HG03108 (cell line): ENCODE measurements around the gene SSRP1.
A peak's percentile ranks its signal among the peaks of the same experiment; 100 is the strongest.
"Not testable (repeated sequence)": the region's sequence is repeated elsewhere in the genome, so short reads cannot be mapped to it uniquely, and the experiment has no call there.

Experiments
- ATAC-seq: cut with Tn5 transposase; IDR thresholded peaks from one replicate; pipeline ENCODE4 v1.9.1; 2021; ENCODE audit warnings: moderate library complexity; ENCODE audit not compliant: unreplicated experiment

Gene SSRP1

DNA sequence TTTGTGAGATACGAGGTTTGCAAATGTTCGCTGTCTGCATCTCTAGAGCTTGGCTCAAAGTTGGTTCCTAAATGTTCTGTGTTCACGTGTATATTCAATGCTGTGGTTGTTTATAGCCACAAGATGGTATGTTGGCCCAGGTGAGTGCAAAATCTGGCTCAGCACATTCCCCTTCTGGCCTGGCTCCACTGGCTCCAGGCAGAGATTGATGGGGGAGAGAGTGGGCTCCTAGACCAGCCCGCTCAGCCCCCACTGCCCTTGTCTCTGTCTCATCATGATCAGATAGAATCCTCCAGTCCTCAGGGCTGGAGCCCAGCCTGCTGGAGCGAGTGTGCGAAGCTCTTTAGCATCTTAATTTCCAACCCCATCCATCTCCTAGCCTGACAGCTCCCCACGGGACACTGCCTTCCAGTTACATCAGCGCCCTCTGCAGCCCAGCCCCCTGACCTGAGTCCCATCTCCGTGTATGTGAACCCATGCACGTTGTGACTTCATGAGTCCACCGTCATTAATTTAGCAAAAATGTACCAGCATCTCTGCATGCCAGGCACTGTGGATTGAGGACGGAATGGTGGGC lies 4.4 kb upstream of the SSRP1 start:
- ATAC-seq = no peak

DNA sequence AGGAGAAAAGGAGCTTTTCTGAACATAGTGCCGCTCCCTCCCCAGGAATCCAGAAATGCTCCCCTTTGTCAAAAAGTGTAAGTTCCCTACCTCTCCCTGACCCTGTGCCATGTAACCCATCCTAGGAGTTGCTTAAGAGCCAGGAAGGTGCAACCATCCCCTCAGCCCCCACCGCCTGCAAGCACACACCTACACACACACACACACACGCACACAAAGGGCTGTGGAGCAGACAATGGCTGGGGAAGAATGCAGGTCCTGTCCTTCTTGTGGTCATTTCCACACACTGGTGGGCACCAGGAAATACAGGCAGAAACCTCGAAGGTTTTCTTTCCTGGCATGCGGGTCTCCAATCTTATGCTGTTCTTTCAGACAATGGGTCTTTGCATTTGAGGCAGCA lies 3.6 kb upstream of the SSRP1 start:
- ATAC-seq = no peak

DNA sequence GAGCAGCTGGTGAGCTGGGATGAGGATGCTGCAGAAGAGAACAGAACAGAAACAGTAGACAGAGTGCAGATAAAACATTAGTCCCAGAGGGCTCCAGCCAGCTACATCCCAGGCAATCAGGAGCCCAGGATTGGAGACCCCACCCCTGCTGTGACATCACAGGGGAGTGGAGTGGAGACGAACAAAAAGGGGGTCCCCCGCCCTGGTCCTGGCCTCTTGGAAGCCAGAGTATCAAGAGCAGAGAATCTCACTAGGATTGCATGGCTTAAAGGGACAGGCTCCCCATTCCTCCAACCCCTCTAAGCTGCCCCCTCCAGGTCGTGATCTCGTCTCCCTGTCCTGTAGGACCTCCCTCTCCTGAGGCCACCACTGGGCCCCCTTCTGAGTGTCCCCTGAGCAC lies 2.5 kb upstream of the SSRP1 start, which contains the start of gene P2RX3:
P2RX3 (plus strand) TSS at position 211 of the 400 bp plus-strand sequence. CDS start 199 bp downstream, outside the sequence.
- no peak for ATAC-seq

DNA sequence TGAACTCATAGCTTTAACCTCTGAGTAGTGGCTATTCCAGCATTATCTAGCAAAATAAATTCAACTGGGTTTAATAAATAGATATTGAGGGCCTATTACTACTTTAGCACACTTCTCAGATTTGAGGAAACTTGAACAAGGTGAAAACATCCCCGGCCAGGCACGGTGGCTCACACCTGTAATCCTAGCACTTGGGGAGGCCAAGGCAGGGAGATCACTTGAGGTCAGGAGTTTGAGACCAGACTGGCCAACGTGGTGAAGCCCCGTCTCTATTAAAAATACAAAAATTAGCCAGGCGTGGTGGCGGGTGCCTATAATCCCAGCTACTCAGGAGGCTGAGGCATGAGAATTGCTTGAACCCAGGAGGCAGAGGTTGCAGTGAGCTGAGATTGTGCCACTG lies 1.2 kb upstream of the SSRP1 start:
- ATAC-seq = not testable (repeated sequence)

GRCh38 chr11:57336111-57336666 lies 497 bp upstream of the SSRP1 start:
- peak; percentile 2 for ATAC-seq

DNA sequence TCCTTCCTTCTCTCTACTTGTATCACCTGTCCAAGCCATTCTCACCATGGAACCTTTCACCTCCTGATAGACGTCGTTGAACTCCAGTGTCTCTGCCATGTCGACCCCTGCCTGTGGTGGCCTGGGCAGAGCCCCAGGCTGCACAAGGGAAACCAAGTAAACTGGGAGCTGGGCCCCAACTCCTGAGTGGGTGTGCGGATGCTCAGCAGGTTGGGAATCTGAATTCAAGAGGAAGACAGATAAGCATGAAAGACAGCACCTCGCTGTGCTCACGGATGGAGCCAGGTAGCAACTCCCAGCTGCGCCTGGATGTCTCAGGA lies 709 bp downstream of the SSRP1 start:
- ATAC-seq = no peak

DNA sequence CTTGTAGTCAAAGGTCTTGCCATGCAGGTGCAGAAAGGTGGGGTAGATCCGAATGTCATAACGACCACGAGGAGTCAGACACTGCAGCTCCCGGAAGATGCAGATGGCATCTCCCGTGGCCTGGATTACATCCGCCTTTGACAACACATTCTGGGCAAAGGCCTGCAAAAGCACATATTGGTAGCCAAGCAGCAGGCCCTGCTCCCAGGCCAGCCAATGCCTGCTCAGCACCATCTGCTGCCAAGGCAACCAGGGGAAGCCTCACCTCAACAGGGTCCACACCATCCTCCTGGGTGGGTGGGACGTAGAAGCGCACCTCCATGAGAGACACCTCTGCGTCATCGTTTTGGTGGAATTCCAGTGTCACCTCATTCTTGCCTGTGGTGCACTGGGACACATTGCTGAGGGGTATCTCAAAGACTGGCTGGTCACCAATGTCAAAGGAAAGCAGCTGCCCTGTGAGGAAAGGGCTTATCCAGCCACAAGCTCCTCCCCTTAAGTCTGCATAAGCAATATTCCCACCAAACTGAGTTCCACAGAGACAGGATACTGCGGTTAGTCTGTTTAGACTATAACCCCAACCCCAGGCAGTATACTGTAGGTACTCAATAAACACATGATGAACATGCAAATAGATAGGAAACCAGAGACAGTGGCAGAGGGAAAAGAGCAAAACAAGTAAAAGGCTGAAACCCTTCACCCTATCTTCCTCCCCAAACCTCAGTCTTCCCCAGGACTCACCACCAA lies 2.8 kb downstream of the SSRP1 start:
- ATAC-seq = no peak

DNA sequence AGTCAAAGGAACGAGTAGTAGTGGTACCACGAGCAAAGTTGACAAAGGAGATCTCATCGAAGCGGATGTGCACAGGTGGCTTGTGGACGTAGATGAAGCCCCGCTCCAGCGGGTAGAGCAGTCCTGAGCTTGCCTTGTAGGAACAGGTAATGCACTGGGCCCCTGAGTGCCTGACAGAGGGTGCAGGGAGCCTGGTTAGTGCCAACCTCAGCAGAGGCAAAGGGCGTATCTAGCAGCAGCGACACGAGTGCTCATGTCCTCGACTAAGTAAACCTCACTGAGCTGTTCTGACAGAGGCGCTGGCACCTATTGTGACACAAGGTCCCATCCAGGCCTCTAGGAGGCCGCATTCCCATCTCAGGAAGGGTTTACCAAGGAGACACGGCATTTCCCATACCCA lies 4.0 kb downstream of the SSRP1 start:
- ATAC-seq = no peak

GRCh38 chr11:57330029-57330428 lies 5.7 kb downstream of the SSRP1 start:
- no peak for ATAC-seq

DNA sequence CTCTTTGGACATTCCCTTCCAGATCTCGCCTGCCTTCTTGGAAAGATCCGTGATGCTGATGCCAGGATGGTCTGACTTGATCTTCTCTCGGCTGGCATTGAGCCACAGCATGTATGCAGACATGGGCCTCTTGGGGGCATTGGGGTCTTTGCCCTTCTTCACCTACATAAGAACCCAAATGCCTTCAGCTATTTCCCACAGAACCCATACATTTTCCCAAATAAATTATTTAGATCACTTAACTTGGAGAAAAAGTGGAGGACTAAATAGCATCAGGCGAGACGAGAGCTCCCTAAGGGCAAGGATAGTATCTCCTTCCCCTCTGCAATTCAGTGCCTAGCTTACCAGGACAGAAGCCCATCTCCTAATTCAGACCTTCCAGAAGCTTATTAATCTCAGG lies 8.0 kb downstream of the SSRP1 start:
- ATAC-seq = no peak

- ATAC-seq = no peak
These were observed 10.0 kb downstream of the SSRP1 start for GRCh38 chr11:57325735-57326048.

DNA sequence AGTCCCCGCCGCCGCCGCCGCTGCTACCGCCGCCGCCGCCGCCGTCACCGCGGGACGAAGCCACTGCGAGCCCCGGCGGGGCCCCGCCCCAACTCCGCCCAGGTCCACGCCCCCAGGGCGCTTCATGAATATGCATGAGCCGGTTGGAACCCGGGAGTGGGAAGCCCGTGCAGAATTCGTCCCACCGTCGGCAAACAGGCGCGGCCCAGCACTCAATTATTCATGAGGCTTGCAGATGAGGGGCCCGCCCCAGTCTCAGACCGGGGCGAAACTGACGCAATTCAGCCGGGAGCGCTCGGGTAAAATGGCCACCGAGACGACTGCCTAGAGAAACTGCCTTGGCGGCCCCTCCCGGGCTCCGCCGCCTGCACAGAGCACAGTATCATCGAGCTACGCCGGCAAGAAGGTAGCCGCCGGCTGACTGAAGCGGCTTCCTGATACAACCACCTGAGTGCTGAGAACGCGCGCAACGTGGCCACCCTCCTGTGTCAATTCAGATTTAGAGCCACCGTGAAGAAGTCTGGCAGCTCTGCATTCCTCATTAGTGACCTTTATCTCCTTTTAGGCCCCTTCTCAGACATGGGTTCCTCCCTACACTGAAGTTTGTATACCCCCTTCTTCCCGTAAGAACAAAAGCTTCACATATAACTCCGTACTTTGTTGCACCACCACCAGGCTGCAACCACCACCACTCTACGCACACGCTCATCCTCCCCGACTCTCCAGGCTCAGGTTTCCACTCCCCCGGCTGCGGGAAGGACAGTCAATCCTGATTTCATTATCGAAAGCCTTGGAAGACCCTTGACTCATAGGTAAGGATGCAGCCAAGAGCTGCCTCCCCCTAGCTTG lies 10.6 kb downstream of the SSRP1 start, which contains the start of gene TNKS1BP1:
TNKS1BP1 (minus strand) TSS at position 67 of the 849 bp plus-strand sequence. CDS start 3,067 bp downstream, outside the sequence.
- ATAC-seq = peak; percentile 87

DNA sequence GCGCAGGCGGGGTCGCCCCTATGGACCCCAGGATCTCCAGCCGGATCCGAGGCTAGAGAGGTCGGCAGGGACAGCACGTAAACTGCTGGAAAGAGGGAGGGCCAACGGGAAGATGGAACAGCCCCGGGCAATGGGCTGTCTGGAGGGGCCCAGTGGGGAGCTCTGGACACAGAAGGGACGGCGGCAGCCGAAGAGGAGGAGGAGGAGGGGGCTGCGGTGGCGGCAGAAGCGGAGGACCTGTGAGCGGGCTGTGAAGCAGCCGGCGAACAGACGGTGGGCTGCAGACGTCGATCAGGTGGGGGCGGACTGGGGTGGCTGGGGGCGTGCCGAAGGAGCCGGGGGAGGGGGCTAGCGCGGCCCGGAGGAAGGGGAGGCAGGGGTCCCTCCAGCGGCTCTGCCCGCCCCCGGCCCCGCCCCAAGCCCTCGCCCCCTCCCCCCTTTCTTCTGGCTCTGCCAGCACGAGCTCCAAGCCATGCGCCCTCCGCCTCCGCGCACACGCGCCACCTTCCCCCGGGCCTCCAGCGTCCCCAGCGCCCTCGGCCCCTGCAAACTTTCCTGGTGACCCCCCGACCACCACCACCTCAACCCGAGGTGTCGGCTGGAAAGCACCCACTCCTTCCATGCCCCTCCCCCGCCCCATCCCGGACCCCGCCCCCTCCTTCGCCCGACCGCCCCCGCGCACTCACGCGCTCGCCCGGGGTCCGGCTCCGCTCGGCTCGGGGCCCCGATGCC lies 11.4 kb downstream of the SSRP1 start:
- ATAC-seq = peak; percentile 4

- ATAC-seq = no peak
These were observed 11.9 kb downstream of the SSRP1 start for GRCh38 chr11:57323855-57324153.

GRCh38 chr11:57323167-57323854 lies 12.4 kb downstream of the SSRP1 start:
- ATAC-seq = no peak

DNA sequence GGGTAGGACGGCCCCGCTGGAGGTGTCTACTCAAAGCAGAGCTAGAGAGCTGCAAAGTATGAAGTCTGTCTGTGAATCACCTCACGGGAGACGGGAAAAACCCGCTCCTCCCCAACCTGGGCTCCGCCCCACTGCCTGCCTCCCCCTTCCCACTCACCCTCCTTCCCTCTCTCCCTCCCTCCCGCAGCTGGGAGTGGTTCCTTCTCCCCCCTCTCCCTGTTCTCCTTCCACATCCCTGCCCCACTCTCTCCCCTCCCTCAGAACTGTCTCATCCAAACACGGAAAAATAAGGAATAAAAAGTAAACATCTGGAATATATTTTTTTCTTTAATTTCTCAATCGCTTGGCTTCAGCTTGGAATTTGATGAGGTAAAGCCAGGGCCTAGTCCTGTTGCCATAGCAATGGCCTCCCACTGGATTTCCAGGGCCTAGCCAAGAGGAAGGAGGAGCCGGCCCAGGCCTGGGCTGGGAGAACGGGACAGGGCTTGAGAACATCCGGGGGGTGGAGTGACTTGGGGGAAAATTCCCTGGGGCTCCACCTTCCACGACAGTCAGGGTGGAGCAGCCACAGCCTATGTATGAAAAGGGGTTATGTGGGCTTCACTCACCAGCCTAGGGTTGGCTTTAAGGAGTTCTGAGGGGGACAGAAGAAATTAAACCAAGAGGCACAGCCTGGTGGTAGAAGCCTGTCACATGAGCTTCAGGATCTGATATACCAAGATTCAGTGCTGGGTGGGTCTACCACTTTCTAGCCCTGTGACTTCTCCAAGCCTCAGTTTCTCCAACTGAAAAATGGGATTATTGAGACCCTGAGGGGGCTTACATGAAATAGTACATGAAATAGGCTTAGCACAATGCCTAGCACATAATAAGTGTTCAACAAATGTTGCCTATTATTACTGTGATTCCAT lies 13.2 kb downstream of the SSRP1 start:
- no peak for ATAC-seq

DNA sequence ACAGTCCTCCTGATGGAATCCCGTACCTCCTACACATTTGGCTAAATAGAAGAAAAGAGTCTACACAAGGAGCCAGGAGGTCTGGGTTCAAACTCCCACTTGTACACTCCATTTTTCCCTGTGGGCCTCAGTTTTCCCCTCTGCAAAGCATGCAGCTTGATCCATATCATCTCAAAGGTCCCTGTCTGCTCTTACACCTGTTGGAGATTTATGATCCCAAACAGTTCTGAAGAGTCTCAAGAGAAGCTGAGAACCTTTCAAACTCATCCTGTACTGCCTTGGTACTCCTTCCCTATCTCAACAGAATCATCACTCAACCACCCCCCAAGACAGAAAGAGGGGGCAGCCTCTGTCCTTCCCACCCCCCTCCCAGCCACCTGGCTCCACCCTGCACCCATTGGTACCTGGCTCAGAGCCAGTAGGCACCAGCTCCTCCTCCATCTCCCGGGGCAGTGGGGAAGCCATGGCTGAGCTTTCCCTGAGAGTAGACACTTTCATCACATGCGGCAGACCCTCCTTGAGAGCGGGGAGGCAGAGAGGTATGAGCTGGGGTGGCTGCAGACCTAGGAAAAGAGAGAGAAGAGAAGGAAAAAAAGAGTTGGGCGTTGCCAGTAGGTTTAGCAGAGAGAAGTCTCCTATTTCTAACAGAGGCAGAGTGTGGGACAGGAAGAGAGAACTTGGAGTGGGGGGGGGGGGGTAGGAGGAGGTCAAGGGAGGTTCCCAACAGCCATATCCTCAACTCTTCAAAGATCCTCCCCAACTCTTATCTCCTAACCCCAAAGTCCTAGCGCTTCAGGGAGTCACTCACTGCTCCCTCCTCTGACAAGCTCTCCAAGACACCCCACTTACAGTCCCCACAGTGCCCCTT lies 14.1 kb downstream of the SSRP1 start:
- no peak for ATAC-seq

GRCh38 chr11:57320719-57321387 lies 14.8 kb downstream of the SSRP1 start:
- ATAC-seq = no peak
